HCT116 (cell line): Measurements from ENCODE around the gene OR2V2. TPM values are rescaled to one million over a fixed set of nuclear protein-coding genes. Genes with fewer than 3 reads are reported as not detected.

Source experiments
- ATAC-seq: fragments of 200-7000 bp; cut with Tn5 transposase; 2 replicates; pipeline ENCODE4 v1.9.1; 2020; ENCODE audit warnings: mild to moderate bottlenecking, moderate library complexity
- BruUV-seq: library from RNA; stranded (reverse); fragments of 400-500 nt; replicated peaks from 2 replicates; lab custom pipeline; 2021; lab: Mats Ljungman, UMichigan
- CTCF ChIA-PET: fragments of 300-600 bp; sonication (Branson Sonifier 250); formaldehyde crosslinking; loops from one replicate; lab custom pipeline; 2021; ENCODE audit warnings: antibody characterized with exemption; lab: Charles Lee
- POLR2A ChIA-PET: fragments of 300-600, 350-600 bp; sonication (Branson Sonifier 250); formaldehyde crosslinking; loops from one replicate; lab custom pipeline; 2021; ENCODE audit warnings: antibody characterized with exemption; lab: Charles Lee
- RAD21 ChIA-PET, 2 experiments: fragments of 300-600 bp; sonication (Branson Sonifier 250); formaldehyde crosslinking; loops; one replicate each; lab custom pipeline; 2023; ENCODE audit warnings: low total read pairs in 2 of 2; ENCODE audit not compliant: uncharacterized antibody in 2 of 2, unreplicated experiment in 2 of 2, low non-redundant PET in 1 of 2; lab: Charles Lee
- DNase-seq: peaks from one replicate; pipeline ENCODE4 v3.0.0-alpha.2; 2010; ENCODE audit warnings: low read depth, low spot score
- H2AFZ ChIP-seq: fragments of 200-600 bp; shearing (Covaris generic), sonication (generic); 2 replicates; pipeline ENCODE4 v1.6.1; 2017; ENCODE audit warnings: low read depth, mixed run types, mixed read lengths, antibody characterized with exemption, low read length; ENCODE audit not compliant: poor library complexity, severe bottlenecking
- H3K27ac ChIP-seq: 2 replicates; pipeline ENCODE4 v1.5.1; 2012; ENCODE audit warnings: low read depth, low read length
- H3K27me3 ChIP-seq: fragments of 200-600 bp; sonication (generic); 2 replicates; pipeline ENCODE4 v1.6.1; 2016; ENCODE audit warnings: mixed run types, low read length, mixed read lengths; ENCODE audit not compliant: insufficient read depth
- H3K36me3 ChIP-seq, 2 experiments: fragments of 200-500 bp in 1 of 2; fragments of 200-600 bp in 1 of 2; sonication (Bioruptor generic) in 1 of 2; sonication (generic) in 1 of 2; 2 replicates each; pipeline versions ENCODE4 v1.5.1 to v1.6.1; 2014 to 2016; ENCODE audit warnings: low read length in 2 of 2, inconsistent platforms in 1 of 2, mixed read lengths in 1 of 2, mixed run types in 1 of 2; ENCODE audit not compliant: insufficient read depth in 2 of 2, control insufficient read depth in 1 of 2
- H3K4me1 ChIP-seq, 2 experiments: fragments of 200-600 bp in 1 of 2; sonication (generic) in 1 of 2; 2 replicates each; pipeline versions ENCODE4 v1.5.1 to v1.6.1; 2012 to 2017; ENCODE audit warnings: low read length in 2 of 2, inconsistent platforms in 1 of 2, mild to moderate bottlenecking in 1 of 2, mixed read lengths in 1 of 2, mixed run types in 1 of 2, moderate library complexity in 1 of 2; ENCODE audit not compliant: insufficient read depth in 2 of 2, control insufficient read depth in 1 of 2
- H3K4me2 ChIP-seq: fragments of 200-600 bp; sonication (generic); 2 replicates; pipeline ENCODE4 v1.6.1; 2017; ENCODE audit warnings: mixed run types, low read length, mixed read lengths
- H3K4me3 ChIP-seq, 2 experiments: fragments of 200-600 bp in 1 of 2; sonication (generic) in 1 of 2; replicated peaks in 1 of 2; 2 replicates each; pipeline ENCODE4 v1.5.1; 2011 to 2016; ENCODE audit warnings: low read length in 2 of 2, control low read depth in 1 of 2, low read depth in 1 of 2, mild to moderate bottlenecking in 1 of 2, mixed read lengths in 1 of 2, mixed run types in 1 of 2
- H3K79me2 ChIP-seq: fragments of 200-600 bp; sonication (generic); 2 replicates; pipeline ENCODE4 v1.6.1; 2017; ENCODE audit warnings: mild to moderate bottlenecking, mixed run types, low read length, moderate library complexity, mixed read lengths; ENCODE audit not compliant: insufficient read depth
- H3K9ac ChIP-seq: fragments of 200-600 bp; sonication (generic); 2 replicates; pipeline ENCODE4 v1.6.1; 2016; ENCODE audit warnings: low read length, mixed read lengths
- H3K9me2 ChIP-seq: fragments of 200-600 bp; sonication (generic), shearing (Covaris generic); 2 replicates; pipeline ENCODE4 v1.6.1; 2017; ENCODE audit warnings: mixed run types, mild to moderate bottlenecking, moderate library complexity; ENCODE audit not compliant: insufficient read depth
- H3K9me3 ChIP-seq, 2 experiments: fragments of 200-500 bp in 1 of 2; fragments of 200-600 bp in 1 of 2; sonication (Bioruptor generic) in 1 of 2; sonication (generic) in 1 of 2; 2 replicates each; pipeline ENCODE4 v1.6.1; 2014 to 2017; ENCODE audit warnings: low read length in 2 of 2, mixed read lengths in 2 of 2, inconsistent platforms in 1 of 2, low read depth in 1 of 2, mild to moderate bottlenecking in 1 of 2, mixed run types in 1 of 2, moderate library complexity in 1 of 2; ENCODE audit not compliant: control insufficient read depth in 1 of 2, insufficient read depth in 1 of 2
- H4K20me1 ChIP-seq: fragments of 200-600 bp; sonication (generic), shearing (Covaris generic); 2 replicates; pipeline ENCODE4 v1.6.1; 2017; ENCODE audit warnings: mixed run types, mild to moderate bottlenecking, moderate library complexity; ENCODE audit not compliant: insufficient read depth
- CBX3 ChIP-seq: IDR thresholded peaks from 2 replicates; pipeline ENCODE4 v1.6.1; 2012; ENCODE audit warnings: low read depth
- EZH2phosphoT487 ChIP-seq: fragments of 200-600 bp; IDR thresholded peaks from 2 replicates; pipeline ENCODE4 v1.6.1; 2018; ENCODE audit warnings: antibody characterized with exemption, borderline replicate concordance
- FOSL1 ChIP-seq: IDR thresholded peaks from 2 replicates; pipeline ENCODE4 v1.6.1; 2012; ENCODE audit warnings: low read depth
- JUND ChIP-seq: IDR thresholded peaks from 2 replicates; pipeline ENCODE4 v1.6.1; 2012
- POLR2AphosphoS5 ChIP-seq: IDR thresholded peaks from 2 replicates; pipeline ENCODE4 v1.6.1; 2011; ENCODE audit warnings: mild to moderate bottlenecking, low read depth, low read length, moderate library complexity
- RAD21 ChIP-seq: IDR thresholded peaks from 2 replicates; pipeline ENCODE4 v1.6.1; 2012; ENCODE audit warnings: low read depth, mild to moderate bottlenecking
- SRF ChIP-seq: IDR thresholded peaks from 2 replicates; pipeline ENCODE4 v1.6.1; 2012; ENCODE audit warnings: low read depth
- TCF7L2 ChIP-seq: IDR thresholded peaks from 2 replicates; pipeline ENCODE4 v1.7.0; 2011; ENCODE audit warnings: borderline replicate concordance, inconsistent platforms; ENCODE audit not compliant: insufficient read depth, insufficient read length; ENCODE audit errors: extremely low read depth
- YY1 ChIP-seq: IDR thresholded peaks from 2 replicates; pipeline ENCODE4 v1.6.1; 2011; ENCODE audit warnings: low read length, low read depth, moderate library complexity, mild to moderate bottlenecking; ENCODE audit not compliant: insufficient replicate concordance; ENCODE audit errors: extremely low read depth
- intact Hi-C: fragments of 100-400 bp; cut with micrococcal nuclease; formaldehyde crosslinking; loops from 2 replicates; pipeline ENCODE4 v1.10.0; 2022
- total RNA-seq: library from RNA; stranded (reverse); gene quantifications from one replicate; pipeline ENCODE4 v1.2.1, GENCODE V29; 2021; ENCODE audit not compliant: unreplicated experiment
- TF ChIP-seq, protein P1 (sequence below): IDR thresholded peaks from 2 replicates; pipeline ENCODE4 v1.6.1; 2011; ENCODE audit warnings: mild to moderate bottlenecking, low read length, moderate library complexity; ENCODE audit not compliant: insufficient replicate concordance; ENCODE audit errors: extremely low read depth
- TF ChIP-seq, protein P2 (sequence below): IDR thresholded peaks from 2 replicates; pipeline ENCODE4 v1.6.1; 2012
- TF ChIP-seq, protein P3 (sequence below): IDR thresholded peaks from 2 replicates; pipeline ENCODE4 v1.6.1; 2012

The OR2V2 gene
- total RNA-seq, 1 experiment from 2014 or later, result not detected

DNA sequence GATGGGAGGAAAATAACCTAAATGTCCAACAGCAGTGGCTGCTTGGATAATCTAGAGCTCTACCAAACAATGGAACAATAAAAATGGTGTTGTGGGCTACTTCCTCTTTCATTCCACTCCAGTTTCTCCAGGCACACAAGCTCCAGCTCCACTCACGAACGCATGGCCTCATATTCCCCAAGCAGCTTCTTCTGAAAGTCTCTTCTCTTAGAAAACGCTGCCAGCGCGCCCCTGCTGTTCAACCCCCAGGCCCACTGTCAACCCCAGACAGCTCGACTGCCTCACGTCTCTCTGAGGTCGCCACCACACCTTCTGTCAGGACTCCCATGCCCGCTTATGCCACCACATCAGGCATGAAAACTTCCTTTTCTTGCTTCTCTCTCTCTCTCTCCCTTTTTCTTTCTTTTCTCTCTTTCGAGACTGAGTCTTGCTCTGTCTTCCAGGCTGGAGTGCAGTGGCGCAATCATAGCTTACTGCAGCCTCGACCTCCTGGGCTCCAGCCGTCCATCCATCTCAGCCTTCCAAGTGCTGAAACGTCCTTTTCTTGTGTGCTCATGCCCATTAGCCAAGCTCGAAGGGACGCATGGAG is 16.2 kb downstream of the OR2V2 start:
- no peaks in the 10 kb centered on the region for H3K9me2 ChIP-seq
- intact Hi-C loops, result no loop called here
- H3K4me1 ChIP-seq, result peaks cover 17 to 45% of the 10 kb centered on the region in 2 experiments
- peak overlapping the region; percentile 20 for H3K4me2 ChIP-seq
- no peaks in the 10 kb centered on the region for H3K27me3 ChIP-seq
- peak; percentile 34 for ATAC-seq
- H3K79me2 ChIP-seq, result no peaks in the 10 kb centered on the region
- no peak for TF ChIP-seq YY1
- no peak for TF ChIP-seq POLR2AphosphoS5
- TF ChIP-seq CBX3, result no peak; the same call in 1 of the 2 replicates
- TF ChIP-seq EZH2phosphoT487, result no peak
- no peak for TF ChIP-seq FOSL1
- no peak overlapping the region for H3K4me3 ChIP-seq
- no peaks in the 10 kb centered on the region for H3K9me3 ChIP-seq
- ChIA-PET RAD21 (no interaction called here), POLR2A (no interaction called here), CTCF (interaction anchor here (1.0 kb wide), 1 partner anchor 10 kb away, joined by 4 read pairs; no protein-coding TSS in a partner anchor)
- H2AFZ ChIP-seq, result peak overlapping the region; percentile 31
- no peaks in the 10 kb centered on the region for H3K36me3 ChIP-seq
- no TSS peak for BruUV-seq
- H3K9ac ChIP-seq, result no peak overlapping the region
- H4K20me1 ChIP-seq, result no peaks in the 10 kb centered on the region
- DNase-seq, result no peak
- H3K27ac ChIP-seq, result peak overlapping the region; percentile 44

DNA sequence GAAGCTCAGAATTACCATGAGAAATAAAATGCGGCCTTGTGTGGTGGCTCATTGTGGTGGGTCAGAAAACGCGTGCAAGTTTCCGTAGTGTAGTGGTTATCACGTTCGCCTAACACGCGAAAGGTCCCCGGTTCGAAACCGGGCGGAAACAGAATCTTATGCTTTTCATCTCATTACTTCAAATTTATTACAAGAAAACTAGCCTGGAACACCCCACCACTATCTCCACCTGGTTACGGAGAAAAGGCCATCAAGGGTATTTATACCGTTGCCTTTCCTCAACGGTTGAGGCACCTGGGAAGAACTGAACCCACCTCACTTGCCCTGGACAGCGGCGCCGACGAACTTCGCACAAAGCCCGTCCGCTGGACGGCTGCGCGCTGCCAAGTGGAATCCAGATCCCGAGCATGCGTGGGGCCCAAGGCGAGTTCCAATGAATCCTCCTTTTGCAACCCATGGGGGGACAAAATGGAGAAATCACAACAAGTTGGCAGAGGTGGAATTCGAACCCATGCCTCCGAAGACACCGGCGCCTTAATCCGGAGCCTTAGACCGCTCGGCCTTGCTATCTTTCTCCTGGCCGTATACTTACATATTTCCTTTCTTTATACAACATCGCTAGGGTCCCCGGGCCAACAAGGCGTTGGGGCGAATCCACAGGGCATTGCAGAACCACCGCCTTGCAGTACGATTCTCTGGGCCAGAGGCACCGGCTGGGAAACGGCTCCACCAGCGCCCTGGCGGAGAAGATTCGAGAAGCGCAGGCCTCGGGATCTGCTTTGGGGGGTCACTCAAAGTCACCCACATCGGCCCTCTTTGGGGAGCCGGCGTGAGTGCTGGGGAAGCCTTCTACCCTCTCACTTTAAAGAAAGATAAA is 16.9 kb downstream of the OR2V2 start:
- RAD21 ChIA-PET, result no interaction called here
- Histone ChIP-seq H3K4me3 (no peak overlapping the region), H3K27ac (no peak overlapping the region), H3K79me2 (no peaks in the 10 kb centered on the region), H3K4me1 (peaks cover 20 to 48% of the 10 kb centered on the region in 2 experiments), H4K20me1 (no peaks in the 10 kb centered on the region), H3K9me3 (no peaks in the 10 kb centered on the region), H3K9me2 (no peaks in the 10 kb centered on the region)
- no peak for DNase-seq
- POLR2A ChIA-PET, result interaction anchor here (0.6 kb wide), 1 partner anchor 28 kb away, joined by 5 read pairs; no protein-coding TSS in a partner anchor
- ATAC-seq, result peak; percentile 51
- TF ChIP-seq, protein P1, sequence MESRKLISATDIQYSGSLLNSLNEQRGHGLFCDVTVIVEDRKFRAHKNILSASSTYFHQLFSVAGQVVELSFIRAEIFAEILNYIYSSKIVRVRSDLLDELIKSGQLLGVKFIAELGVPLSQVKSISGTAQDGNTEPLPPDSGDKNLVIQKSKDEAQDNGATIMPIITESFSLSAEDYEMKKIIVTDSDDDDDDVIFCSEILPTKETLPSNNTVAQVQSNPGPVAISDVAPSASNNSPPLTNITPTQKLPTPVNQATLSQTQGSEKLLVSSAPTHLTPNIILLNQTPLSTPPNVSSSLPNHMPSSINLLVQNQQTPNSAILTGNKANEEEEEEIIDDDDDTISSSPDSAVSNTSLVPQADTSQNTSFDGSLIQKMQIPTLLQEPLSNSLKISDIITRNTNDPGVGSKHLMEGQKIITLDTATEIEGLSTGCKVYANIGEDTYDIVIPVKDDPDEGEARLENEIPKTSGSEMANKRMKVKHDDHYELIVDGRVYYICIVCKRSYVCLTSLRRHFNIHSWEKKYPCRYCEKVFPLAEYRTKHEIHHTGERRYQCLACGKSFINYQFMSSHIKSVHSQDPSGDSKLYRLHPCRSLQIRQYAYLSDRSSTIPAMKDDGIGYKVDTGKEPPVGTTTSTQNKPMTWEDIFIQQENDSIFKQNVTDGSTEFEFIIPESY, result no peak
- TF ChIP-seq SRF (no peak), RAD21 (no peak), EZH2phosphoT487 (no peak), YY1 (no peak), JUND (no peak), TCF7L2 (no peak)
- TF ChIP-seq, protein P2, sequence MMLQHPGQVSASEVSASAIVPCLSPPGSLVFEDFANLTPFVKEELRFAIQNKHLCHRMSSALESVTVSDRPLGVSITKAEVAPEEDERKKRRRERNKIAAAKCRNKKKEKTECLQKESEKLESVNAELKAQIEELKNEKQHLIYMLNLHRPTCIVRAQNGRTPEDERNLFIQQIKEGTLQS, result no peak
- TF ChIP-seq, protein P3, sequence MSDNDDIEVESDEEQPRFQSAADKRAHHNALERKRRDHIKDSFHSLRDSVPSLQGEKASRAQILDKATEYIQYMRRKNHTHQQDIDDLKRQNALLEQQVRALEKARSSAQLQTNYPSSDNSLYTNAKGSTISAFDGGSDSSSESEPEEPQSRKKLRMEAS, result no peak
- TF ChIP-seq, all 23 proteins: peak for 0
- CTCF ChIA-PET, result interaction anchor here (1.0 kb wide), 1 partner anchor 9 kb away, joined by 4 read pairs; no protein-coding TSS in a partner anchor
- H2AFZ ChIP-seq, result no peak overlapping the region
- H3K4me2 ChIP-seq, result no peak overlapping the region
- intact Hi-C loops, result no loop called here
- H3K27me3 ChIP-seq, result no peaks in the 10 kb centered on the region
- H3K9ac ChIP-seq, result no peak overlapping the region
- no peaks in the 10 kb centered on the region for H3K36me3 ChIP-seq
- no TSS peak for BruUV-seq
